DND-41 (cell line): ENCODE measurements around the gene NDE1.

Experiments used
- ATAC-seq: fragments of 200-7000 bp; cut with Tn5 transposase; 3 replicates; pipeline ENCODE4 v1.9.1; 2021; ENCODE audit warnings: low read depth; ENCODE audit not compliant: insufficient read depth
- DNase-seq: peaks from one replicate; pipeline ENCODE4 v3.0.0-alpha.2; 2020
- H2AFZ ChIP-seq: 2 replicates; pipeline ENCODE4 v1.6.0; 2012; ENCODE audit warnings: low read depth, low read length
- H3K27ac ChIP-seq: 2 replicates; pipeline ENCODE4 v1.5.1; 2012; ENCODE audit warnings: low read length, inconsistent platforms
- H3K27me3 ChIP-seq: fragments of 200-600 bp; sonication (generic); 2 replicates; pipeline ENCODE4 v1.6.0; 2012; ENCODE audit warnings: low read length, mild to moderate bottlenecking, inconsistent platforms; ENCODE audit not compliant: insufficient read depth, poor library complexity
- H3K36me3 ChIP-seq: 2 replicates; pipeline ENCODE4 v1.5.1; 2012; ENCODE audit warnings: low read length, inconsistent platforms; ENCODE audit not compliant: insufficient read depth
- H3K4me1 ChIP-seq: 2 replicates; pipeline ENCODE4 v1.5.1; 2012; ENCODE audit warnings: mild to moderate bottlenecking, low read length; ENCODE audit not compliant: insufficient read depth
- H3K4me2 ChIP-seq: 2 replicates; pipeline ENCODE4 v1.6.0; 2012; ENCODE audit warnings: mild to moderate bottlenecking, moderate library complexity, low read length, inconsistent platforms; ENCODE audit not compliant: insufficient read depth
- H3K4me3 ChIP-seq, 2 experiments: fragments of 200-600 bp in 1 of 2; shearing (Covaris generic) in 1 of 2; 2 replicates each; pipeline ENCODE4 v1.5.1; 2012 to 2016; ENCODE audit warnings: inconsistent platforms in 2 of 2, low read length in 2 of 2, mild to moderate bottlenecking in 2 of 2, low read depth in 1 of 2, moderate library complexity in 1 of 2
- H3K79me2 ChIP-seq: 2 replicates; pipeline ENCODE4 v1.6.0; 2012; ENCODE audit warnings: low read length, inconsistent platforms; ENCODE audit not compliant: insufficient read depth
- H3K9ac ChIP-seq: 2 replicates; pipeline ENCODE4 v1.6.0; 2012; ENCODE audit warnings: low read depth, mild to moderate bottlenecking, inconsistent platforms, low read length, moderate library complexity
- H3K9me3 ChIP-seq: 2 replicates; pipeline ENCODE4 v1.5.1; 2012; ENCODE audit warnings: low read length, moderate library complexity, mild to moderate bottlenecking, inconsistent platforms; ENCODE audit not compliant: insufficient read depth, severe bottlenecking
- H4K20me1 ChIP-seq: 2 replicates; pipeline ENCODE4 v1.6.0; 2012; ENCODE audit warnings: low read length; ENCODE audit not compliant: insufficient read depth
- EZH2 ChIP-seq: IDR thresholded peaks from 3 replicates; pipeline ENCODE4 v1.6.1; 2012; ENCODE audit warnings: borderline replicate concordance, low read depth, mild to moderate bottlenecking, moderate library complexity, low read length, inconsistent platforms; ENCODE audit not compliant: severe bottlenecking
- TF ChIP-seq, protein P1 (sequence below): IDR thresholded peaks from 2 replicates; pipeline ENCODE4 v1.5.1; 2012; ENCODE audit warnings: borderline replicate concordance, low read length, moderate library complexity, mild to moderate bottlenecking; ENCODE audit not compliant: poor library complexity, severe bottlenecking; ENCODE audit errors: extremely low read depth

The NDE1 gene

DNA sequence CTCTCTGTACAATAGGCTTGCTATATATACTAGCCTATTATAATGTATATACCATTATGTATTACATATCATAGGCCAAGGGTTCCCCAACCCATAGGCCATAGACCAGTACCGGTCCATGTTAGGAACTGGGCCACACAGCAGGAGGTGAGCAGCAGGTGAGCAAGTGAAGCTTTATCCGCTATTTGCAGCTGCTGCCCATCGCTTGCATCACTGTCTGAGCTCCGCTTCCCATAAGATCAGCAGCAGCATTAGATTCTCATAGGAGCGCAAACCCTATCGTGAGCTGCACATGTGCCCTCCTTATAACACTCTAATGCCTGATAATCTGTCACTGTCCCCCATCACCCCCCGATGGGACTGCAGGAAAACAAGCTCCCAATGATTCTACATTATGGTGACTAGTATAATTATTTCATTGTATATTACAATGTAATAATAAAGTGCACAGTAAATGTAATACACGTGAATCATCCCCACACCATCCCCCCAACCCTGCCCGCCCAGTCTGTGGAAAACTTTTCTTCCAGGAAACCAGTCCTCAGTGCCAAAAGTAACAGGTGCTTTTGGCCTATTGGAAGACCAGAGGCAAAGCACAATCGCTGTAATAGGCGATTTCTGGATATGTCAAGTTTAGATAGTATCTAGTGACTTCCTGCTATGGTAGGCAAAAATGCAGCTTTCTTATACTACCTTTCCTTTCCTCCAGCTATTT, 122.7 kb downstream of the NDE1 start:
- Histone ChIP-seq H2AFZ (no peak overlapping the region), H3K27me3 (no peaks in the 10 kb centered on the region), H3K4me2 (no peak overlapping the region), H3K36me3 (no peaks in the 10 kb centered on the region), H4K20me1 (no peaks in the 10 kb centered on the region), H3K79me2 (no peaks in the 10 kb centered on the region), H3K27ac (no peak overlapping the region), H3K4me3 (no peak overlapping the region), H3K9ac (no peak overlapping the region), H3K9me3 (peaks cover 2% of the 10 kb centered on the region), H3K4me1 (no peaks in the 10 kb centered on the region)
- ATAC-seq (no peak), DNase-seq (no peak)
- TF ChIP-seq, protein P1, sequence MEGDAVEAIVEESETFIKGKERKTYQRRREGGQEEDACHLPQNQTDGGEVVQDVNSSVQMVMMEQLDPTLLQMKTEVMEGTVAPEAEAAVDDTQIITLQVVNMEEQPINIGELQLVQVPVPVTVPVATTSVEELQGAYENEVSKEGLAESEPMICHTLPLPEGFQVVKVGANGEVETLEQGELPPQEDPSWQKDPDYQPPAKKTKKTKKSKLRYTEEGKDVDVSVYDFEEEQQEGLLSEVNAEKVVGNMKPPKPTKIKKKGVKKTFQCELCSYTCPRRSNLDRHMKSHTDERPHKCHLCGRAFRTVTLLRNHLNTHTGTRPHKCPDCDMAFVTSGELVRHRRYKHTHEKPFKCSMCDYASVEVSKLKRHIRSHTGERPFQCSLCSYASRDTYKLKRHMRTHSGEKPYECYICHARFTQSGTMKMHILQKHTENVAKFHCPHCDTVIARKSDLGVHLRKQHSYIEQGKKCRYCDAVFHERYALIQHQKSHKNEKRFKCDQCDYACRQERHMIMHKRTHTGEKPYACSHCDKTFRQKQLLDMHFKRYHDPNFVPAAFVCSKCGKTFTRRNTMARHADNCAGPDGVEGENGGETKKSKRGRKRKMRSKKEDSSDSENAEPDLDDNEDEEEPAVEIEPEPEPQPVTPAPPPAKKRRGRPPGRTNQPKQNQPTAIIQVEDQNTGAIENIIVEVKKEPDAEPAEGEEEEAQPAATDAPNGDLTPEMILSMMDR, result no peak
- TF ChIP-seq EZH2, result no peak

DNA sequence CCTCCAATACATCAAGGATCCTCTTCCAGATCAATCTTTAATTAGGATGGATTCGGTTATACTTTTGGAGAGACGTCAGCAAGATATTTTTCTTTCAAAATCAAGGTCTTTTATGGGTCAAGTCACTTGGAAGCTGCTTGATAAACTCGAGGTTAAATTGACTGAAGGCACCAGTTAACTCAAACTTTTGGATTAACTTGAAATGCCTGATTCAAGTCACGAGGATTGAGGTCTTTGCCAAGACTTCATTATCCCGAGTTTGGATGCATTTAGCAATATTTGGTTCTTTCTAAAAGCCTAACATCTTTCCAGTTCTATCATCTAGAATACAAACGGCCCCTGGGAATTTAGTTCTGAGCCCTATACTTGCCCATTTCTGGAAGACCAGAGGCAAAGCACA, 123.9 kb downstream of the NDE1 start:
- no peaks in the 10 kb centered on the region for H3K4me1 ChIP-seq
- TF ChIP-seq, protein P1, result no peak
- no peak for TF ChIP-seq EZH2
- no peaks in the 10 kb centered on the region for H4K20me1 ChIP-seq
- no peaks in the 10 kb centered on the region for H3K9me3 ChIP-seq
- ATAC-seq (no peak), DNase-seq (no peak)
- H3K4me3 ChIP-seq, result no peak overlapping the region
- no peak overlapping the region for H3K9ac ChIP-seq
- no peaks in the 10 kb centered on the region for H3K79me2 ChIP-seq
- H3K36me3 ChIP-seq, result no peaks in the 10 kb centered on the region
- H3K4me2 ChIP-seq, result no peak overlapping the region
- H3K27ac ChIP-seq, result no peak overlapping the region
- no peaks in the 10 kb centered on the region for H3K27me3 ChIP-seq
- H2AFZ ChIP-seq, result no peak overlapping the region

GRCh38 chr16:15775209-15775608, 125.2 kb downstream of the NDE1 start:
- no peaks in the 10 kb centered on the region for H4K20me1 ChIP-seq

More at GRCh38 chr16:15775209-15775608, 125.2 kb downstream of the NDE1 start:
- DNase-seq (no peak), ATAC-seq (no peak)
- Histone ChIP-seq H3K4me1 (no peaks in the 10 kb centered on the region), H3K4me3 (no peak overlapping the region), H3K36me3 (no peaks in the 10 kb centered on the region), H3K79me2 (no peaks in the 10 kb centered on the region), H3K4me2 (no peak overlapping the region), H3K9ac (no peak overlapping the region), H3K27ac (no peak overlapping the region), H2AFZ (no peak overlapping the region), H3K9me3 (no peaks in the 10 kb centered on the region), H3K27me3 (no peaks in the 10 kb centered on the region)
- no peak for TF ChIP-seq EZH2
- TF ChIP-seq, protein P1, result no peak
